Germinal center (tissue), 1 donor: Measurements from ENCODE around the gene PLPPR1.

ENCODE experiments used
- DNase-seq: peaks from one replicate; pipeline ENCODE4 v3.0.0; 2012; ENCODE audit warnings: mixed read lengths, low spot score

The PLPPR1 gene

GRCh38 chr9:101350285-101350684, 321.8 kb downstream of the PLPPR1 start:
- no peak for DNase-seq

GRCh38 chr9:101352892-101353463, 324.5 kb downstream of the PLPPR1 start:
- DNase-seq: no peak

- no peak for DNase-seq
Observed at GRCh38 chr9:101353683-101354082, 325.2 kb downstream of the PLPPR1 start.

DNA sequence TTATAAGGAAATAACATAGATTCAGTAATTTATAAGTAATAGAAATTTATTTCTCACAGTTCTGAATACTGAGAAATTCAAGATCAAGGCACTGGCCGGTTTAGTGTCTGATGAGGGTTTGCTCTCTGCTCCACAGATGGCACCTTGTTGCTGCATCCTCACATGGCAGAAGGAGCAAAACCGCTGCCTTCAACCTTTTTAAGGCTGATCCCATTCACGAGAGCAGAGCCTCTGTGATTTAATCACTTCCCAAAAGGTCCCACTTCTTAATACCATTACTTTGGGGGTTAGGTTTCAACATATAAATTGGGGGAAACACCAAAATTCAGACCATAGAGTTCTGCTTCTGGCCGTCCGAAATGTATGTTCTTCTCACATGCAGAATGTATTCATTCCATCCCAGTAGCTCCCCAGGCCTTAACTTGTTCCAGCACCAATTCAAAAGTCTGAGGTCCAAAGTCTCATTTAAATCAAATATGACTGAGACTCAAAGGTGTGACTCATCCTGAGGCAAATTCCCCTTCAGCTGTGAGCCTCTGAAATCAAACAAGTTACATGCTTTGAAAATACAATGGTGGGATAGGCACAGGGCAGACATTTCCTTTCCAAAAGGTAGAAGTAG, 325.7 kb downstream of the PLPPR1 start:
- no peak for DNase-seq

DNA sequence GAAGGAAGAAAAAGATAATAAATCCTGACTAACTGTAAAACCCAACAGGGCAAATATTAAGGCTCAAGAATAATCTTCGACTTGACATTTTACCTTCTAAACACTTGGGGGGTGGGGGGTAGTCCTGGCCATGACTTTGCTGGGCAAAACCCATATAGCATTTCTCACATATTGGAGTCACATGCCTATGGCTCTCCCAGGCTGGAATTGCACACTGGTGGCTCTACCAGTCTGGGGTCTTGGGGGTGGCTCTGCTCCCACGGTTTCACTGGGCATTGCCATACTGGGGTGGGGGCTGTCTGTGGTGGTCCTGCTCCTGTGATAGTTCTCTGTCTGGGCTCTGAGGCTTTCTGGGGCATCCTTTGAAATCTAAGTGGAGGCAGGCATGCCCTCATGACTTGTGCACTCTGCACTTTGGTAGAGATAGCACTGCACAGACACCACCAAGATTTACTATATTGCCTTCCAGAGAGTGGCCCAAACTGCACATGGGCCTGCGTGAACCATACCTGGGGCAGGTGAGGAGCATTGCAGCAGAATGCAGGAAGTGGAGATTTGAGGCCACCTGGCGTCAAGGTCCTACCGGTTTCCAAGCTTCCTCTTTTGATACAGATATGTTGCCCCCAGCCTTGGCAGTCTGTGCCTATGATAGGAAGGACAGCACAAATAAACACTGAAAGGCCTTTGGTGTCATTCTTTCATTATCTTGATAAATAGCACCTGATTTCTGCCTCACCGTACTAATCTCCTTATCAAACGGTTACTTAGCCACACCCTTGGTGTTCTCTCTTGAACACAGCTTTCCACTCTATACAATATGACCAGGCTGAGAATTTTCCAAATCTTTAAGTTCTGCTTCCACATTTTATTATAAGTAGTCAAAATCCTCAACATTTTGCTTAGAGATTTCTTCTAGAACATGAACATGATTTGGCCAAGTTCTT, 326.5 kb downstream of the PLPPR1 start:
- no peak for DNase-seq

DNA sequence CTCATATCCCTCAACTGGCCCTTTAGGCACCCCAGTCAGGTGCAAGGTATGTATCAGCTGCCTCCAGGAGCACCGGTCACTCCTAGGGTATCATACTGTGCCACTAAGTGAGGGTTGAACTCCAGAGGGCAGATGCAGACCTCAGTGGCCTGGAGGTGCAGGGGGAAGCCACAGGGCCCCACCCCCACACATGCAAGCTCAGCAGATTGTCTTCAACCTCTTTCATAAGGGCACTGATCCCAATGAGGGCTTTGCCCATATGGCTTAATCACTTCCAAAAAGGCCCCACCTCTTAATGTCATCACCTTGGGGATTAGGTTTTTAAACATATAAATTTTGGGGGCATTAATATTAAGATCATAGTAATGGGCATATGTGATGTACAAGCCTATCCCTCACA, 328.1 kb downstream of the PLPPR1 start:
- no peak for DNase-seq

DNA sequence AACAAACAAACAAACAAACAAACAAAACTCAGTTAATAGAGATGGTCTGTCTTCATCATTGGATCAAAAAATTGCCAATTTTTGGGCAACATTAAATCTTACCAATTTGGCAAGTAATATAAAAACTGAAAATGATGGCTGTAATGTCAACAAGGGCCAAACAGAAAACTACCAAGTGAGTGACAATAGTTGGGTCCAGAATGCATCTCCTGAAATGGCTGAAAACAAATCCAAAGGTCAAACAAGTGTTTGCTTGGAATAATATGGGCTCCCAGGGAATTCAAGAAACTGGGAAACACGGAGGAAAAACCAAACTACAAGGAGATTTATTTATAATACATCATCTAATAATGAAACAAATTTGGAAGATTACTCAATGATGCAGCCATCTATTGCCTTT, 331.2 kb downstream of the PLPPR1 start:
- no peak for DNase-seq

DNA sequence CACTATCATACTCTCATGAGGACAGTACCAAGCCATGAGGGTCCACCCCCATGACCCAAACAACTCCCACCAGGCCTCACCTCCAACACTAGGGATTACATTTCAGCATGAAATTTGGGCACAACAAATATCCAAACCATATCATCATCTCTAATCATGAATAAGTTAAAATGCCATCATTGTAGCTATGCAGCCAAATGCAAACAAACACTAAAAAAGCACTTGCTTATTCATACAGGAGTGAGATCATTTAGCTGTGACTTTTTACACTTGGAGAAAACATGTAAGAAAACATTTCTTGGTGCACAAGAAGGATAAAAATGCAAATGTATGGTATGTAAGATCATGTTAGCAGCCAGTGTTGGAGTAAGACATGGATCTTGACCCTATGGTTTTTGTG, 332.1 kb downstream of the PLPPR1 start:
- no peak for DNase-seq

- no peak for DNase-seq
Observed at GRCh38 chr9:101362450-101362849, 333.9 kb downstream of the PLPPR1 start.

DNA sequence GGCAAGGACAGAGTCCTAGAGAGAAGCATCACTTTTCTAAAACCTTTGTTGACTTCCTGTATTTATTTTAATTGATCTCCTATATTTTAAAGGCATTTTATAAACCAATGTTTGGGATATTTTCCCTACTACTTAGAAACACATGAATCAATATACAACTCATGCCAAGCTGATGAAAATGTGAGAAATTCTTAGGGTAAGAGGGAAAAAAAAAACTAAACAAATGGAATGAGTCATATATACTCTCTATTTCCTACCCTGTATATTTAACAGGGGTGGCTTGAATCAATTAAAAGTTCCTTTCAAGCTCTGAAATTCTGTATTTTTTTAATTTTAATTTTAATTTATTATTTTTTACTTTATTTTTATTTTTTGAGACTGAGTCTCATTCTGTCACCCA, 336.7 kb downstream of the PLPPR1 start:
- no peak for DNase-seq

DNA sequence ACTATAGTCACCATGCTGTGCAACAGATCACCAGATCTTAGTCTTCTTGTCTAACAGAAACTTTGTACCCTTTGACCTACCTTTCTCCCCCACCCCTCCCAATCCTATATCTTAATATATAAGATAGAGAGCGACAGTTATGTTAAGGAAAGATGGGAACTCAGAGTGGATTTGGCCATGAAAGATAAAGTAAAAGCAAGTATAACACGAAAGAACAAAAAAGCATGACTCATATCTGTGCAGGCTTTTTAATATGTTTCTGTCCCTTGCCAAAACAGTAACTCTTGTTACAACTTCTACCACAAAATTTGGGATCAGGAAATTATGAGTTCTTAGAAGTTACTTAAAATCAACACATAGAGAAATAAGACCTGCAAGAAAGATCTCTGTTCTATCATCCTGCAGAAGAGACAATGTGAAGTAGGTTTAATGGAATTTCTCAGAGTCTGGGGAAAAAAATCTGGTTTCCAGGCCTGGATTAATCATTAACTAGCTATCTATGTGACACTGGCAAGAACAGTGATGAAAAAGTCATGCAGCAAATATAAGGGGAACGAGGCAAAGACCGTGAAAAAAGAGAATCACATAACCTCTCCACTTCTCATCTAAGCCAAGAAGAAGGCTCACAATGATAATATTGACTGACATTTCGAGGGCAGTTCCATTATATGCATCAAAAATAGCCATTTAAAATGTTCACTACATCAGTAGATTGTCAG, 337.7 kb downstream of the PLPPR1 start:
- DNase-seq: no peak

- DNase-seq: no peak
Observed at GRCh38 chr9:101367323-101367722, 338.8 kb downstream of the PLPPR1 start.

DNA sequence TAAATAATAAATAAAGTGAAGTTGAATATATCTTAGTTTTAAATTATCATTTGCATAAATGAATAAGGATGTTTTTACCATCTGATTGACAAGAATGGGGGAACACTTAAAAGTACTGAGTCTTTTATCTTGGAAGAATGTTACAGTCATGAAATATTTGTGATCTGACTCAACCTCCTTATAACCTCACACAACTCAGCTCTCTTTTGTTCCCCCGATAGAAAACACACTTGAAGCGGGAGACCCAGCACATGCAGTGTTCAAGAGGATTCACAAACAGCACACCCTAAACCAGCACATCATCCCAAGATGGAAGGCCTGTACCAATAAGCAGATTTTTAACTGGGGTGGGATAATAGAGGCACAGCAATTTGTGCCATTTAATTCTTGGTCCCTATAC, 340.8 kb downstream of the PLPPR1 start:
- no peak for DNase-seq

DNA sequence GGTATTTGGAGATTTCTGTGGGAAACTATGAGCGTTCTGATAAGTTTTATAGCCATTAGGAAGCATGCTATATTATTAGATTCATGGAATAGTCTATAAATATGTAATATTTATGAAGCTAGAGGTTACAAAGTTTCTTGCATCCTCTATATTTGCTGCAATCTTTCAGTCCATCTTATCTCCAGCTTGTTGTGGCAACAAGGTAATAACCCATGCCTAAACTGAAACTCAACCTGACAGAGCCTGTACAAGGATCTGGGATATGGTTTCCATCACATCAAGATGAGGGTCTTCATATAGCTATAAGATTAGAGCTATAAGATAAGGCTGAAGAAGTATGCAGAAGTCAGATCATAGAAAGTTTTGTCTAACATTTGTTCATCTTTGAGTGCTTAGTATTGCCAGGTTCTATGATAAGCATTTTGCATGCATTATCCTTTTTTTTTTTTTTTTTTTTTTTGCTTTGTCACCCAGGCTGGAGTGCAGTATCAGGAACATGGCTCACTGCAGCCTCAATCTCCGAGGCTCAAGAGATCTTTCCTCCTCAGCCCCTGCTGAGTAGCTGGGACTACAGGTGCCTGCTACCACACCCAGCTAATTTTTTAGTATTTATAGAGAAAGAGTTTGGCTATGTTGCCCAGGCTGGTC, 341.5 kb downstream of the PLPPR1 start:
- DNase-seq: no peak

DNA sequence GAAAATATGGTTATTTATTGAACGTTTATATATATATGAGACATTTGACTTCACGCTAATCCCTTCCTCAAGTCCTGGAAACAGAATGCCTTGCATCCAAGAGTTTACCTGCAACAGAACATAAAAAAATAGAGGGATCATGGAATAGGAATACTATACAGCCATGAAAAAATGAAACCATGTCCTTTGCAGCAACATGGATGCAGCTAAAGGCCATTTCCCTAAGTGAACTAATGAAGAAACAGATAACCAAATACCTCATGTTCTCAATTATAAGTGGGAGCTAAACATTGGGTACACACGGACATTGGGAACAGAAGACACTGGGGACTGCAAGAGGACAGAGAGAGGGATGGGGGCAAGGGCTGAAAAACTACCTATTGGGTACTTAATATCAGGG, 343.3 kb downstream of the PLPPR1 start:
- DNase-seq: no peak

GRCh38 chr9:101372327-101373118, 344.0 kb downstream of the PLPPR1 start:
- DNase-seq: no peak
